Measurements from ENCODE around the gene HSCB. TPM values are rescaled to one million over a fixed set of nuclear protein-coding genes. Genes with fewer than 3 reads are reported as not detected.

The HSCB gene
- total and polyA plus RNA-seq, 2 of the 4 experiments (the other 2 are of a cell fraction) = 5.4 to 13.2 TPM

GRCh38 chr22:28801845-28802594 lies 60.2 kb downstream of the HSCB start:
- in situ Hi-C loops (cut with MboI; ENCODE audit: low sequenced_read_pairs) = no loop called here
- Histone ChIP-seq H2BK5ac (ENCODE audit: low read depth, low read length, poor library complexity, severe bottlenecking) (no peak overlapping the region), H2AK5ac (ENCODE audit: low read depth, low read length) (no peak overlapping the region; the same call in 1 of the 2 replicates), H4K5ac (ENCODE audit: low read depth, low read length) (no peak overlapping the region; the same call in 1 of the 2 replicates), H3K9me1 (ENCODE audit: insufficient read depth, low read length) (no peaks in the 10 kb centered on the region), H2AFZ (replicated peaks; ENCODE audit: low read length, poor library complexity) (no peak overlapping the region), H3K4me2 (ENCODE audit: low read depth, low read length) (no peak overlapping the region; the same call in 1 of the 2 replicates), H3K4me3 (ENCODE audit: insufficient read depth, low read depth, low read length) (no peak overlapping the region), H3K9ac (ENCODE audit: low read depth, low read length) (no peak overlapping the region), H3K14ac (replicated peaks; ENCODE audit: low read depth, low read length) (no peak overlapping the region), H4K8ac (ENCODE audit: low read depth in 2 of 2, low read length in 2 of 2) (no peak overlapping the region), H2BK20ac (ENCODE audit: low read depth, low read length) (no peak overlapping the region), H3K4me1 (ENCODE audit: control insufficient read depth, insufficient read depth, low read length) (no peaks in the 10 kb centered on the region), H4K20me1 (ENCODE audit: insufficient read depth, low read length) (peaks cover 16% of the 10 kb centered on the region), H3K9me3 (ENCODE audit: control insufficient read depth, insufficient read depth, low read length) (no peaks in the 10 kb centered on the region), H3K4ac (ENCODE audit: low read depth, low read length) (no peak overlapping the region), H2BK120ac (ENCODE audit: low read depth, low read length) (no peak overlapping the region), H3K18ac (ENCODE audit: low read depth, low read length) (no peak overlapping the region), H2AK9ac (replicated peaks; ENCODE audit: low read depth, low read length, poor library complexity) (peak overlapping the region; percentile 17), H3K27ac (ENCODE audit: insufficient read depth, low read length) (no peak overlapping the region), H2BK15ac (ENCODE audit: low read depth, low read length) (no peak overlapping the region), H3K23ac (ENCODE audit: low read depth, low read length) (no peak overlapping the region), H3K36me3 (ENCODE audit: control insufficient read depth, insufficient read depth, low read length) (peaks cover 6% of the 10 kb centered on the region), H3K79me1 (ENCODE audit: low read depth in 1 of 2, low read length in 2 of 2) (peaks cover 16 to 36% of the 10 kb centered on the region in 2 experiments), H3K56ac (ENCODE audit: extremely low read depth, insufficient read depth, low read length) (no peak overlapping the region), H4K91ac (ENCODE audit: insufficient read depth, low read depth, low read length) (no peak overlapping the region), H3K27me3 (ENCODE audit: control insufficient read depth, insufficient read depth, low read length) (no peaks in the 10 kb centered on the region)
- intact Hi-C loops (cut with micrococcal nuclease) = no loop called here
- TF ChIP-seq MXI1 (IDR thresholded peaks at IDR 0.05; ENCODE audit: borderline replicate concordance, low read depth, low read length) = no peak
- 0 out of 2 replicates have a peak, but pooled peaks have one; percentile 14 for TF ChIP-seq POLR2A (IDR thresholded peaks at IDR 0.05; ENCODE audit: low read depth, low read length)
- POLR2A ChIA-PET (ENCODE audit: unreplicated experiment) = interaction anchor here (0.7 to 1.0 kb wide), 2 partner anchors 8 to 1261 kb away, joined by 4 read pairs; no protein-coding TSS in a partner anchor
- ATAC-seq (ENCODE audit: low read depth) = no peak
- BruUV-seq (replicated peaks) = no TSS peak
- no peak for DNase-seq
- CTCF ChIA-PET = interaction anchor here (0.6 kb wide), 2 partner anchors 9 to 28 kb away, joined by 3 read pairs; no protein-coding TSS in a partner anchor
- dilution Hi-C loops (cut with HindIII; ENCODE audit: low sequenced_read_pairs, unreplicated experiment) = no loop called here
- 100% methylated on average over 1 of the region's 14 CpGs; no CpG with 5 or more reads in 1 of the 2 experiments for WGBS, 2 experiments (ENCODE audit: extremely low coverage in 2 of 2, insufficient read length in 1 of 2)
